Stimulated activated CD8-positive, alpha-beta memory T cell treated with anti-CD3 and anti-CD28 coated beads, Interleukin-15, amount 100 ng/mL, for 24 hours (primary cell): ENCODE results near the gene SYAP1.
"Not testable (repeated sequence)": the region's sequence is repeated elsewhere in the genome, so short reads cannot be mapped to it uniquely, and the experiment has no call there.

Experiments used
- DNase-seq: peaks from one replicate; pipeline ENCODE4 v3.0.0-alpha.2; 2020; ENCODE audit warnings: low read depth

Gene SYAP1

DNA sequence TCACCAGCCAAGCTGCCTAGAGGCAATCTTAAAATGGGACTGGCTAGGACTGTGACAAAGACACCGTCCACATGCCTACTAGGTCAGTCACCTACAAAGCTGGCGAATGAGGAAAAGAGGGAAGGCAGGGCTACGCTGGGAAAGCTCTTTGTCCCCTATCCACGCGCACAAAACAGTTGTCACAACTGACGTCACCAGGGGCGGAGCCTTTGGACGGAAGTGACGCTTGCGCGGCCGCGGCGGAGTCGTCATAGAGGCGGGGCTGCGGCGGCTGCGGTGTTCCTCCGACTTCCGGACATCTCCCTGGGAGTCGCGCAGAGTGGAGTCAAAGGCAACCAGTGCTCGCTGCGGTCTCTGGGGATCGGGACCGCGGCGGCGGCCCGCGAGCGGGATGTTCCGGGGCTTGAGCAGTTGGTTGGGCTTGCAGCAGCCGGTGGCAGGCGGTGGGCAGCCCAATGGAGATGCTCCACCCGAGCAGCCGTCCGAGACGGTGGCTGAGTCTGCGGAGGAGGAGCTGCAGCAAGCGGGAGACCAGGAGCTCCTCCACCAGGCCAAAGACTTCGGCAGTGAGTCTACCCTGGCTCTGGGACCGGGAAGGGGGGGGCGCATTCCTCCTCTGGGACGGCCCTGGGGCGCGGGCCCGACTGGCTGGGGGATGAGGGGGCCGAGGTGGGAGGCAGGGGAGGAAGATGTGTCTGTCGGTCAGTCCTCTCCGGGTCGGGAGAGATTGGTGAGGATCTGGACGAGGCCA, at the start of gene SYAP1:
Gene SYAP1 (plus strand): TSS at position 279 of the 751 bp plus-strand sequence. CDS start 113 bp downstream, at position 392.
- peak; percentile 79 for DNase-seq

GRCh38 chrX:16671005-16671404, 48.4 kb upstream of the SYAP1 start:
- DNase-seq: no peak

- no peak for DNase-seq
Measured at GRCh38 chrX:16678689-16679088, 40.7 kb upstream of the SYAP1 start.

GRCh38 chrX:16683007-16683664, 36.3 kb upstream of the SYAP1 start:
- DNase-seq: no peak

DNA sequence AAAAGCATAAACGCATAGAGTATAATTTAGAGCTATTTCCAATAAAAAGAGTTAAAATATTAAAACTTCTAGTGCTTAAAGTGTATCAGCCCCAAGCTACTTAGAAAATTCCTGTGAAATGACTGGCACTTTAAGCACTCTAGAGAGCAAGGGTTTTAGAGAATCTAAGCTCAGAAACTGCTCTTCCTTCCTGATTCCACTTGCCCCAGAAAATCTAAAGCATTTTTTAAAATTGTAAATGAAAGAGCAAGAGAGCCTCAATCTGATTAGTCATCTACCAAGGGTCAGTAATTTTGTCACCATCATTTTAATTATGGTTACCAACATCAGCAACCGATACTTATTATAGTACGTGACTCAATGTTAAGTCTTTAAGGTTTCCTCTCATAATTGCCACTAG, 31.9 kb upstream of the SYAP1 start:
- no peak for DNase-seq

DNA sequence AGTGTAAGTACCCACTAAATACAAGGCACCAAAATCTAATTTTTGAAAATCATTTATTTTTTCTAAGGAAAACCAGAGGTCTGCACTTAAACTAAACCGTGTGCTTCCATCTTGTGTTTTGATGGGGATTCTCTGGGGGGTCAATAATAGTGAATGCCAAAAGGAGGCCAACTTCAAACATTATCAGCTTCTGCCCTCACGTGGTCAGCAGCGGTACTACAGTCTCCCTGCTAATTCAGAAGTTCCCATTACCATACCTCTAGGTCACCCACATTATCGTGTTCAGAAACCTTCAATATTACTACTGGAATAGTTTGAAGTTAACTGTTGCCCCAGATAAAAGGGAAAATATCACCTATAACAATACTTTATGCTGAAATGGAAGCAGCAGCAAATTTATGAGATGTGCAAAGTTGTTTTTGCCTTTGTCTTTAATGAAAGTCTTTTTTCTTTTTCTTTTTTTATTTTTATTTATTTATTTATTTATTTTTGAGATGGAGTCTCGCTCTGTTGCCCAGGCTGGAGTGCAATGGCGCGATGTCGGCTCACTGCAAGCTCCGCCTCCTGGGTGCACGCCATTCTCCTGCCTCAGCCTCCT, 24.2 kb upstream of the SYAP1 start:
- DNase-seq: no peak

DNA sequence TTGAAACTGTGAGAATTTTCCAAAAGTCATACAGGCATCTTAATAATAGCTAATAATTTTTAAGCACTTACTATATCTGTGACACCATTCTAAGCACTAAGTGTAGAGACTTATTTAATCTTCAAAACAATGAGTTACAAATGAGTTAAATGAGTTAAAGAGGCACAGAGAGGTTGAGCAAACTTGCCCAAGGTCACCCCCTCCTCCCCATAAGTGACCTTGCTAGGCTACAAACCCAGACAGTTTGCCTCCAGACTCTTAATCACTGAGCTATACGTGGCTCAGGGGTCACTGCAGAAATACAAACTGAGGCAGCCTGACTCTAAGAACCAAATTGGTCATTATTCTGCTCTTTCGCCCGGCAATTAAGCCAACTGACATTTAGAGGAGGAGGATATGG, 22.5 kb upstream of the SYAP1 start:
- no peak for DNase-seq

DNA sequence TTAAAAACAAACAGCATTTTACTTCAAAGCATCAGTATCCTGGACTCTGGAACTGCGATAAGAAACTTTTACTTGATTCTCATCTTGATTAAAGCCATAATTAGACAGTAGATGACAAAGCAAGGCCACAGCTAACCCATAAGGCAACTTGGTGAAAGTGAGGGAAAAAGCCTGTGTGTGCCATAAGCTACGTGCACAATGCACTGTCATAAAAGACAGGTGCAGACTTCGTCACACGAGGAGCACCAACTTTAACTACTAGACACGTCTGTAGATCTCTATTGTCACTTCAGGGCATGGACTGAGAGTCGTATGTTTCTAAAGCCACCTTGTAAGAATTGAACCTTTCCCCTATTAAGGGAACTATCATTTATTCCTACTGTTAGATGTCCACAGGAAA, 20.0 kb upstream of the SYAP1 start:
- no peak for DNase-seq

- DNase-seq: no peak
Measured at GRCh38 chrX:16700734-16701133, 18.7 kb upstream of the SYAP1 start.

DNA sequence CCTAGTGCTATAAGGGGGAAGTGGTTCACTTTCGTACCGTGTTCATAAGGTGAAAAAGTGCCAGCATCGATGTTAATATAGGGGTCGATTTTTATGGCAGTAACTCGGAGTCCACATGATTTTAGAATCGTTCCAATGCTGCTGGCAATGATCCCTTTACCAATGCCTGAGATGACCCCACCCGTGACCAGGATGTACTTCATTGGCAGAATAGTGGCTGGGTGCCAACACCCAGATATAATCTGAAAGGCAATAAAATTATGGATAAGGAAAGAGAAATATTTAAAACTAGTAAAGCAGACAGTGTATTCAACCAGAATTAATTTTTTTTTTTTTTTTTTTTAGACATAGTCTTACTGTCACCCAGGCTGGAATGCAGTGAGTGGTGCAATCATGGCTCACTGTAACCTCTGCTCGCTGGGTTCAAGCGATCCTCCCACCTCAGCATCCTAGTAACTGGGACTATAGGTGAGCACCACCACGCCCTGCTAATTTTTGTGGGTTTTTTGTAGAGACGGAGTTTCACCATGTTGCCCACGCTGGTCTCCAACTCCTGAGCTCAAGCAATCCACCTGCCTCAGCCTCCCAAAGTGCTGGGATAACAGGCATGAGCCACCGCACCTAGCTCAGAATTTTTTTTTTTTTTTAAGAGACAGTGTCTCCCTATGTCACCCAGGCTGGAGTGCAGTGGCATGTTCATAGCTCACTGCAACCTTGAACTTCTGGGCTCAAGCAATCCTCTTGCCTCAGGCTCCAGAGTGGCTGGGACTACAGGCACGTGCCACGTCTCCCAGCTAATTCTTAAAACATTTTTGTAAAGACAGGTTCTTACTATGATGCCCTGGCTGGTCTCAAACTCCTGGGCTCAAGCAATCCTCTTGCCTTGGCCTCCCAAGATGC, 16.5 kb upstream of the SYAP1 start:
- no peak for DNase-seq

GRCh38 chrX:16705370-16705769, 14.0 kb upstream of the SYAP1 start:
- DNase-seq: no peak

DNA sequence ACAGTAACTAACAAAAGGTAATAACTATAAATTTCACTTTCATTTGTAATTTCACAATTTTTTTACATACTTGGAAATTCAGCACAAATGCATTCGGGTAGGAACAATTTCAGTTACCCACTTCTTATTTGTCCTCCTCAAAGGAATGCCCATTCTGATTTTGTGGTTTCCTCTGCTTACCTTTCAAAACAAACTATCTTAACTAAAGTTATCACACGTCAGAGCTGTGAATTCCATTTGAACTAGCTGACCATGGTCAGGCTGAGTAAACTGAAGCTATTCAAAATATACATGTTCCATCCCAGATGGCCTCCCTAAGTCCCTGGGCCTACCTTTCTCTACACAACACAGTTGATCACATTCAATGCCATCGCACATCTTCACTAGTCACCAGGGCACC, 11.4 kb upstream of the SYAP1 start:
- no peak for DNase-seq

GRCh38 chrX:16711219-16711811, 8.1 kb upstream of the SYAP1 start:
- DNase-seq: no peak

DNA sequence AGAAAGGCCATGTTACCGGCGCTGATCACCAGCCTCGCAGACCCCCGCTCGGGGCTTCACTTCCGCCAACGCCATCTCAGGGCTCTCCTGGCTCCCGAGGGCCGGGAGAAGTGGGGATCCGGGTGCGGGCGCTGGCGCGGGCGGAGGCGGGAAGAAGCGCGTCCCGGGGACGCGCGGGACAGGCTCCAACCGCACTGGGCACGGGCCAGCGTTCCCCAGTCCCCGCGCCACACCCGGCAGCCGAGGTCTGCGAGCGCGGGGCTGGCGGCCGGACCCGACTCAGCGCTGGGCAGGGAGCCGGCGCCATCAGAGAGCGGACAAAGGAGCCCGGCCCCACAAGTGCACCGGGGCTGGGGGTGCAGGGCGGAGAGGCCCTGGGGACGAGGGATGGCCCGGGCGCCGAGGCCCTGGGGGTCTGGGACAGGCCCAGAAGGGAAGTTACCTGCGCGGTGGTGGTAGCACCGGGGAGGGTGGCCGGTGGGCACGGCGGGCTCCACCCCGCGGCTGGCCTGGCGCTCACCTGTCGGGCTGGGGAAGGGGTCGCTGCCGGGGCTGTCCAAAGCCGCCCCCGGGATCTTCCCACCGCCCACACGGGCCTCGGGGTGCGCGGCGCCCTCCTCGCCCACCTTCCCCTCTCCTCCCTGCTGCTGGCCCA, 7.4 kb upstream of the SYAP1 start:
- DNase-seq: no peak

GRCh38 chrX:16712548-16713155, 6.8 kb upstream of the SYAP1 start, which contains the start of gene CTPS2:
TSS of gene CTPS2 (minus strand) at chrX:16712669. CDS start at chrX:16702902, 9,767 bp downstream.
- DNase-seq: no peak

DNA sequence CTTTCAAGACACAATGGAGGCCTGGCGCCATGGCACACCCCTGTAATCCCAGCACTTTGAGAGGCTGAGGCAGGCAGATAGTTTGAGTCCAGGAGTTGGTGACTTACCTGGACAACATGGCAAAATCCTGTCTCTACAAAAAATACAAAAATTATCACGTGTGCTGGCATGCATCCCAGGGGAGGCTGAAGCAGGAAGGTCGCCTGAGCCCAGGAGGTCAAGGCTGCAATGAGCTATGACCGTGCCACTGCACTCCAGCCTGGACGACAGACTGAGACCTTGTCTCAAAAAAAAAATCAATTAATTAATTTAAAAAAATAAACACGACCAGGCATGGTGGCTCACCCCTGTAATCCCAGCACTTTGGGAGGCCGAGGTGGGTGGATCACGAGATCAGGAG, 4.9 kb upstream of the SYAP1 start:
- DNase-seq: no peak

- DNase-seq: not testable (repeated sequence)
Measured at GRCh38 chrX:16715638-16716037, 3.8 kb upstream of the SYAP1 start.

DNA sequence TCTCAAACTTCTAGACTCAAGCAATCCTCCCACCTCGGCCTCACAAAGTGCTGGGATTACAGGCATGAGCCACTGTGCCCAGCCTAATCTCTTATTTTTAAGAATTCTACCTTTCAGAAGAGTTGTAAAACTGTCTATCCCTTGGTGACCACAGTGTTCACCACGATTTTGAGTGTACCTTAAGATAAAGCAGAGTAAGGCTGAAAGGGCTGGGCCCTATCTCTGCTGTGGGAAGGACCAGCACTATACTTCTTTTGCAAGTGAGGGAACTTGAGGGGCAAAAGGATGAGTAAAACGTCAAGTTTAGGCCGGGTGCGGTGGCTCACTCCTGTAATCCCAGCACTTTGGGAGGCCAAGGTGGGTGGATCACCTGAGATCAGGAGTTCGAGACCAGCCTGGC, 3.0 kb upstream of the SYAP1 start:
- DNase-seq: not testable (repeated sequence)

DNA sequence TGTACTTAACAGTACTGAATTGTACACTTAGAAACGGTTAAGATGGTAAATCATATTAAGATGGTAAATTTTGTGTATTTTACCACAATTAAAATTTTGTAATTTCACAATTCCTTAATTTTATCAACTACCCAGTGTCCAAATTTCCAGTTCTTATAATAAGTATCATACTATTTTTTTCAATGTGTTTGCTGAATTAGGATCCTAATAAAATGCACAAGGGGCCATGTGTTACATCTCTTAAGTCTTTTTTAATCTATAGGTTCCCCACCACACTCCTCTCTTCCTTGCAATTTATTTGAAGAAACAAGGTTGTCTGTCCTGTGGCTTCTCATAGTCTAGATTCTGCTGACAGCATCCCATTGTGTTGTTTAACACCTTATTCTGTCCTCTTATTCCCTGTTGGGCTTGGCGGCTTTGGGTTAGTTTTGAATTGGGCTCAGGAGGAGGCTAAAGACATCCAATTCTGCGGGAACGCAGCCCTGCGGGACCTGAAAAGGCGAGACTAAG, 533 bp upstream of the SYAP1 start:
- DNase-seq: no peak

- no peak for DNase-seq
Measured at GRCh38 chrX:16722481-16722880, 3.1 kb downstream of the SYAP1 start.

DNA sequence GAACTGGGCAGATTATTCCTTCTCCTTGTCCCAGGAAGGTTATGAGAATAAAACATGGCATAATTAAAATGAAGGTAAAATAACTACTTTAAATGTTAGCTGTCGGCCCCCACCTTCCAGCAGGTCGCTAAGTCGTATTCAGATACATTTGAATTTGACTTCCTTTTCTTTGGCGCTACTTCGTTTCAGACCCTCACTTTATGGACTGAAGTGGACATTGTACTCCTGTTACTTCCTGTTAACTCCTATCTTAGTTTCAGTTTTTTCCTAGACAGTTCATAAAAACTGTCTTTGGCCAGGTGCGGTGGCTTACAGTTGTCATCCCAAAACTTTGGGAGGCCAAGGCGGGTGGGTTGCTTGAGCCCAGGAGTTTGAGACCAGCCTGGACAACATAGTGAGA, 5.7 kb downstream of the SYAP1 start:
- DNase-seq: no peak
